Effector memory CD8-positive, alpha-beta T cell (primary cell): Measurements from ENCODE around the gene LRRTM1.

Experiments used
- ATAC-seq: fragments of 150-1000 bp; cut with Tn5 transposase; replicated peaks from 2 replicates; pipeline ENCODE4 v1.10.0; 2021; ENCODE audit warnings: mild to moderate bottlenecking, moderate library complexity
- DNase-seq, 3 experiments: peaks; one replicate each; pipeline ENCODE4 v3.0.0; 2021
- H3K27ac Mint-ChIP-seq, 2 donors: one replicate each; pipeline ENCODE4 v1.8.0; 2022; ENCODE audit warnings: mild to moderate bottlenecking in 2 of 2, mixed read lengths in 2 of 2, moderate library complexity in 2 of 2
- H3K27me3 Mint-ChIP-seq, 2 donors: one replicate each; pipeline ENCODE4 v1.8.0; 2022; ENCODE audit warnings: mixed read lengths in 2 of 2
- H3K36me3 Mint-ChIP-seq: one replicate; pipeline ENCODE4 v1.8.0; 2022; ENCODE audit warnings: mild to moderate bottlenecking, moderate library complexity, mixed read lengths; ENCODE audit not compliant: insufficient read depth
- H3K4me1 Mint-ChIP-seq, 2 donors: one replicate each; pipeline ENCODE4 v1.8.0; 2022; ENCODE audit warnings: low read depth in 2 of 2, mixed read lengths in 2 of 2
- H3K4me3 Mint-ChIP-seq, 2 donors: one replicate each; pipeline ENCODE4 v1.8.0; 2022; ENCODE audit warnings: mild to moderate bottlenecking in 2 of 2, mixed read lengths in 2 of 2, moderate library complexity in 2 of 2
- H3K9me3 Mint-ChIP-seq, 2 donors: one replicate each; pipeline ENCODE4 v1.8.0; 2022; ENCODE audit warnings: mixed read lengths in 2 of 2

The LRRTM1 gene

GRCh38 chr2:80252294-80252986 is 52.1 kb downstream of the LRRTM1 start:
- H3K27ac Mint-ChIP-seq: no peak overlapping the region
- ATAC-seq (no peak), DNase-seq (no peak)
- H3K36me3 Mint-ChIP-seq: no peaks in the 10 kb centered on the region
- H3K9me3 Mint-ChIP-seq: peaks cover 7 to 12% of the 10 kb centered on the region in 2 donors
- no peaks in the 10 kb centered on the region for H3K4me1 Mint-ChIP-seq
- no peaks in the 10 kb centered on the region for H3K27me3 Mint-ChIP-seq
- H3K4me3 Mint-ChIP-seq: no peak overlapping the region
